ENCODE data around the gene OR5H2.

GRCh38 chr3:98323425-98323824 lies 41.1 kb downstream of the OR5H2 start:
- no peak for TF ChIP-seq CTCF (IDR thresholded peaks at IDR 0.05; ENCODE audit: poor library complexity, severe bottlenecking)
- no peak for TF ChIP-seq POLR2AphosphoS5 (IDR thresholded peaks at IDR 0.05)
- no peak for TF ChIP-seq TAF1 (IDR thresholded peaks at IDR 0.05; ENCODE audit: low read depth)
- no peak for TF ChIP-seq EZH2 (IDR thresholded peaks at IDR 0.05; ENCODE audit: borderline replicate concordance, insufficient read depth, low read length, poor library complexity, severe bottlenecking)
- no peak for TF ChIP-seq EP300 (conservative IDR thresholded peaks at IDR 0.05; ENCODE audit: poor library complexity, severe bottlenecking)
- no peak for TF ChIP-seq SMC3 (conservative IDR thresholded peaks at IDR 0.05; ENCODE audit: poor library complexity)
- TF ChIP-seq RAD21 (conservative IDR thresholded peaks at IDR 0.05): no peak
- TF ChIP-seq REST (IDR thresholded peaks at IDR 0.05; ENCODE audit: borderline replicate concordance): no peak
- TF ChIP-seq MXI1 (conservative IDR thresholded peaks at IDR 0.05; ENCODE audit: poor library complexity, severe bottlenecking): no peak
